Activated T-helper 1 cell treated with anti-CD3 and anti-CD28 coated beads, Interleukin-2, amount 50 U/mL, for 16 hours (primary cell): ENCODE data around the gene NLK.

Experiments used
- DNase-seq, 2 donors: peaks; one replicate each; pipeline ENCODE4 v3.0.0-alpha.2; 2020; ENCODE audit warnings: low read depth in 1 of 2, low spot score in 1 of 2

The NLK gene

GRCh38 chr17:28039251-28039650 lies 3.2 kb upstream of the NLK start:
- DNase-seq, result no peak

- no peak for DNase-seq
Measured at GRCh38 chr17:28040406-28040805, 2.1 kb upstream of the NLK start.

- DNase-seq, result peak; percentile 98 to 99
Measured at GRCh38 chr17:28041068-28041843, 1.2 kb upstream of the NLK start.

GRCh38 chr17:28041844-28042656 lies 427 bp upstream of the NLK start:
- no peak for DNase-seq

- DNase-seq, result no peak
Measured at GRCh38 chr17:28042721-28043291, 329 bp downstream of the NLK start.

GRCh38 chr17:28043296-28043695 lies 819 bp downstream of the NLK start:
- no peak for DNase-seq

- no peak for DNase-seq
Measured at GRCh38 chr17:28043741-28044140, 1.3 kb downstream of the NLK start.

- DNase-seq, result no peak
Measured at GRCh38 chr17:28045304-28045703, 2.8 kb downstream of the NLK start.

- no peak for DNase-seq
Measured at GRCh38 chr17:28046034-28046825, 3.8 kb downstream of the NLK start.

GRCh38 chr17:28047806-28048205 lies 5.3 kb downstream of the NLK start:
- DNase-seq, result no peak

GRCh38 chr17:28049071-28049470 lies 6.6 kb downstream of the NLK start:
- no peak for DNase-seq

- no peak for DNase-seq
Measured at GRCh38 chr17:28053044-28053670, 10.7 kb downstream of the NLK start.

- DNase-seq, result no peak
Measured at GRCh38 chr17:28053725-28054124, 11.2 kb downstream of the NLK start.

GRCh38 chr17:28055546-28056275 lies 13.2 kb downstream of the NLK start:
- DNase-seq, result no peak

- DNase-seq, result no peak
Measured at GRCh38 chr17:28056276-28056620, 13.8 kb downstream of the NLK start.

GRCh38 chr17:28057731-28058246 lies 15.3 kb downstream of the NLK start:
- no peak for DNase-seq

GRCh38 chr17:28059675-28060074 lies 17.2 kb downstream of the NLK start:
- no peak for DNase-seq

GRCh38 chr17:28065706-28066105 lies 23.2 kb downstream of the NLK start:
- DNase-seq, result no peak

- no peak for DNase-seq
Measured at GRCh38 chr17:28069061-28069460, 26.6 kb downstream of the NLK start.

GRCh38 chr17:28071179-28071578 lies 28.7 kb downstream of the NLK start:
- DNase-seq, result no peak
